CD4-positive, alpha-beta T cell treated with Interleukin-15 for 4 hours (primary cell): ENCODE measurements around the gene MOGAT3.

Experiments used
- DNase-seq: peaks from one replicate; pipeline ENCODE4 v3.0.0-alpha.2; 2020; ENCODE audit warnings: low spot score

The MOGAT3 gene

DNA sequence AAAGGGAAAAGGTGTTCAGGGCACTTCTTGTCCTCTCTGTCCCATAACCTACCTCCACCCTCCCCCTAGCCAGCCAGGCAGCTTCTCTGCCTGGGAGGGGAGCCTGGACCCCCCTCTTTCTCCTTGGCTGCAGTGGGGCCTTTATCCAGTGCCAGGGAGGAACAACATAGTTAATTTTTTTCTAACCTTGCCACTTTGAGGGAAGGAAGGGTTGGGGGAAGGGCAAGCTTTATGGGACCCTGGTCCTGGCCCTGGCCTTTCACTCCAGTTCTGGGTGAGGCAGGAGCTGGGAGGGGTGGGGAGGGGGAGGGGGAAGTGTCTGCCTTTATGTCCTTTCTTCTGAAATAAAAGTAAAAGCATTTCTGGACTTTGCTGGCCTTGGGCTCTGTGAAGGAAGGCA lies 39.9 kb downstream of the MOGAT3 start:
- DNase-seq = no peak

DNA sequence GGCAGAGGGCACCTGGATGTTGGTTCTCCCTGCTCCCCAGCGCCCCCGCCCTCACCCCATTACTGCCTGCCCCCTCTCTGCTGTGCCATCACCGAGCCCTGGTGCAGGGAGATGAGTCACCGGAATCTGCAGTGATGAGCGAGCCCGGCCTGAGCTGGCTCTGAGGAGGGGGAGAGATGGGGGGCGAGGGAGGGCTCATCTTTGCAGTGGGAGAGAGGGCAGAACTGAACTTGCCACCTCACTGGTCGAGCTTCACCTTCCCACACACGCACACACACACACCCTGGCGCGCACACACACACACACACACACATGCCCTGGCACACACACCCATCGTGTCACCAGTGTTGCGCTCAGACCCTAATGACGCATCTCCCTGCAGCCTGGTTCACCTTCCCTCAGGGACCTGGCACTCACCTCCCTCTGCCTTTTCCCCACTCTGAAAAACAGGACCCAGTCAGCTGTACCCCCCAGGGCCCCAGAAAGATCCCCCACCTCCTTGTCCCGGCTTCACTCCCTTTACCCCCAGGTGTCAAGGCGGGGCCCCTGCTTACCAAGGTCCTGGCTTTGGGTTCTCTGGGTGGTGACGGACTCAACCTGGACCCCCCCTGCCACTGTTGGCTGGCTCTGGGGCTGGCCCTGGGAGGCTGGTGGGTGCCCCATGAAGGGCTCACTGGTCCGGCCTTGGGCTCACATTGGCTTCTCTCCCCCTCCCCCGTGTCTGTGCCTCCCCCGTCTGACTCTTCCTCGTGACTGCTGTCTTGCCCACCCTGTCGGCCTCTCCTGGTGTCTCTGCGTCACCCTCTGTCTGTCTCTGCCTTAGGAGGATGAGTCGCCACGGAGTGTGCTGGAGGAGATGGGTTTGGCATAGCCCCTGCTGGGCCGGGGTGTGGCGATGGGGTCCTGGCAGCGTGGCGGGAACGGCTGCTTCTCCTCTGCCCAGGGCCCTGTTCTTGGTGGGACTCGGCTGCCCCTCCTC lies 40.9 kb downstream of the MOGAT3 start:
- DNase-seq = no peak

DNA sequence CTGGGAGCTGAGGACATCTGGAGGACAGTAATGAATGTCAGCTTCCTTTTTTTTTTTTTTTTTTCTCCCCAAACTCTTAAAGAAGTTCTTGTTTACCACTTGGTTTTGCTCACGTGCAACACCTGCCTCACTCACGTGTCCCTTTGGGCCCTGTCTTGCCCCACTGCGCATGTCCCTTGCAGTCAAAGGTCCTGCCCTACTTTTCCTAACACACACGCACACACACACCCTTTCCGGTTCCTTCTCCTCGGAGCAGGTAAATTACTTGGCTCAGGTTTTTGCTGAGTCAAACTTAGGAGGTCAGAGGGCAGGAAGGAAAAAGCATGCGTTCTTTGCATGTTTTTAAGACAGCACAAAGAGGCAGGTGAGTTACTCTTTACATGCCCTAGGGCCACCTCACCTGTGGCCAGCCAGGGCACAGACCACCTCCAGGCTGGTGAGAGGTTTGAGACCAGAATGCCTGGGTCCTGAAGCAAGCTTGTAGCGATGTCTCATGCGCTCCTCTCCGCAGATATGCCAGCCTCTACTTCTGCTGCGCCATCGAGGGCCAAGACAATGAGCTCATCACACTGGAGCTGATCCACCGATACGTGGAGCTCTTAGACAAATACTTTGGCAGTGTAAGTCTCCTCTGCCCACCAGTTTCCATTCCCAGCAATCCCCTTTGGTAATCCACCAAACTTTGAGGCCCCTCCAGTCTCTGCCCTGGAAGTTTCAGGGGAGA lies 43.8 kb downstream of the MOGAT3 start:
- DNase-seq = no peak

DNA sequence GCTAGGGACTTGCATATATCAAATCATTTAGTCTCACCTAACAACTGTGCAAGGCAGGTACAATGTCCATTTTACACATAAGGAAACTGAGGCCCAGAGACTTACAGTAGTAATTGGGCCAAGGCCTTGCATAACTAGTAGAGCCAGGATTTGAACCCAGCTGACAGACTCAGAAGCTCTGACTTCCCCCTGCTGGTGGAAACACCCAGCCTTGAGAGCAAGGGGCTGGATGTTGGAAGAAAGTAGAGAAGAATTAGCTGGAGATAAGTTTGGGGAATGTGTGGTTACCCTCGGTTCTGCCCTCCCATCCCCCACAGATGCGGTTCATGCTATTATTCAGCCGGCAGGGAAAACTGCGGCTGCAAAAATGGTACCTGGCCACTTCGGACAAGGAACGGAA lies 44.6 kb downstream of the MOGAT3 start:
- no peak for DNase-seq

DNA sequence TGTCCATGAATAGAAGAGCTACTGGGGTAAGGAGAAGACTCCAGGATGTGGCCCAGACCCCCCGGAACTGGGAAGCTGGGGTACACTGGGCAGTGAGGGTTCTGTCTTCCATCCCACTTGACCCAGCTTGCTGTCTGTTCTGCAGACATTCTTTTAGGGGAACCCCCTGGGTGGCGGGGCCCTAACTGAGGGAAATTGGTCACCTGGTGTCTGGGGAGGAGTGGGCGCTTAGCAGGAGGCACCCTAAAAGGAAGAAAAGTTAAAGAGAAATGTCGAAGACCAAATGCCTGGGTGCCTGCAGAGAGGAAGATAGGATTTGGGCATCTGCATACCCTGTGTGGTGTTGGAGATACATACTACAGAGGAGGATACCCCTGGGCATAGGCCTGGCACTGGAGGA lies 45.5 kb downstream of the MOGAT3 start:
- DNase-seq = no peak

DNA sequence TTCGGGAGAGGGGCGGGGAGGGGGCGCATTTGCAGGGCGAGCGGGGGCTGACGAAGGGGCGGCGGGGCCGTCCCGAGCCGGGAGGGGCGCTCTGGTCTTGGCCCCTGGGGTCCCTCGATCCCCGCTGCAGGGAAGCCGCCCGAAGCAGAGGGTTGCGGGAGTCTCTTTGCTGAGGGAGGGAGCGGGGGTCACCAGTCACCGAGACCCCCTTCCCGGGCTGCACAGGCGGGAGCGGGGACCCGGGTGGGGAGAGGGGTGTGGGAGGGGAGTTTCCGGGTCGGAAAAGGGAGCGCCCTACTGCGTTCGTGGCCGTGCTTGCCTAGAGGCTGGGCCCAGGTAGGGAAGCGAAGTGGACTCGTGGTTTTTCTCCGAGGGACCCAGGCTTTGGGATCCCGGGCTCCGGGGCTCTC lies 46.1 kb downstream of the MOGAT3 start:
- no peak for DNase-seq

DNA sequence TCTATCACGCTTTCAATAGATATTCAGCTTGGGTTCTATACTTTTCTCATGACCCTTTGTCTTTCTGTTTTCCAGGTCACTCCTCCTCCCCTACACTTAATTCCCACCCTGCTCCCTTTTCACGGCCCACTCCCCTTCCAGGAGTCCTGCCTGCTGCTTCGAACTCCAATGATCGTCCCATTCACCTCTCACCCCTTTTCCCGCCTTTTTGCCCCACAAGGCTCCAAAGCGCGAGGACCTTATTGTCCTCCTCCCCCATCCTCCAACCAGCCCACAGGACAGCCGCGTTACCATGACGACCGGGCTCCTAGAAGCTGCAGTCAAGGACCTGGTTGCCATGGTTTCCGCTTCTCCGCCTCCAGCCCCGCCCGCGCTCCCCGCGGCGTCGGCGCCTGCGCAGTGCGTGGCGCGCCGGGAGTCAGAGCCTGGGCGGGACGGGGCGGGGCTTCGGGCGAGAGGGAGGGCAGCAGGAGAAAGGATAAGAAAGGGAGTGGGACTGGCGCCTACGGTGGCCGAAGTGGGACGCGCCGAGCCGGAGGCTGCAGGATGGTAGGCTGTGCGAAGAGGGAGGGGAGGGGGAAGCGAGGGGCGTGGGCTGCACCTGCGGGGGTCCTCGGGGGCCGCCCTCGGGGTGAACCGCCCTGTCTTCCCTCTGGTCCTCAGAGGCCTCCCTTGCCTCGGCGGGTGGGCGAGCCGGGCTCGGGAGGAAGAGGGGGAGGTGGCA lies 46.7 kb downstream of the MOGAT3 start, which contains the start of gene AP1S1:
Gene AP1S1 (plus strand): TSS at position 508 of the 724 bp plus-strand sequence. CDS start 39 bp downstream, at position 547.
- DNase-seq = peak; percentile 96

DNA sequence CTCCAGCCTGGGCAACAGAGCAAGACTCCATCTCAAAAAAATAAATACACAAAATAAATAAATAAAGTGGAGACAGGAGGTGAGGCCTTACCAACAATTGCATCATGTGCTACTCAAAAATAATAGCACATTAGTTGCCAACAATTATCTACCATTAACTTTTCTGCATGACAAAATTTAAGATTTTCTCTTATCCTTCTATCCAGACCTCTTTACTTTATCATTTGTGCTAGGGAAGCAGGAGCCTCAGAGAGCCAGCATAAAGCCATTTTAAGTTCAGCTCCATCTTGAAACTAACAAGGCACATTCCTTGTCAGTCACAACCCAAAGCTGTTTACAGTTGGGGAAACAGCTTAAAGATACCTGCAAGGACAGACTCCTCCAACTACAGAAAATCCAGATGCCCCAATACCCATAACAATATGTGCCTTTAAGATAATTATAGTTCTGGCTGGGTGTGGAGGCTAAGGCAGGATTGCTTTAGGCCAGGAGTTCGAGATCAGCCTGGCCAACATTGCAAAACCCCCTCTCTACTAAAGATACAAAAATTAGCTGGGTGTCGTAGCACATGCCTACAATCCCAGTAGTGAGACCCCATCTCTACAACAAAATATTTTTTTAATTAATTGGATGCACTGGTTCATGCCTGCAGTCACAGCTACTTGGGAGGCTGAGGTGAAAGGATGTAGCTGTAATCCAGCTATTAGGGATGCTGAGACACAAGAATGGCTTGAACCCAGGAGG lies 48.8 kb downstream of the MOGAT3 start:
- no peak for DNase-seq
